Ramos (cell line): ENCODE data around the gene MEF2C.
"Not testable (repeated sequence)": the region's sequence is repeated elsewhere in the genome, so short reads cannot be mapped to it uniquely, and the experiment has no call there.

Experiments
- in situ Hi-C: fragments of 300-500 bp; cut with MboI; formaldehyde crosslinking; loops from one replicate; pipeline ENCODE4 v1.14.3; 2022; ENCODE audit warnings: low sequenced_read_pairs; ENCODE audit not compliant: unreplicated experiment

Gene MEF2C

DNA sequence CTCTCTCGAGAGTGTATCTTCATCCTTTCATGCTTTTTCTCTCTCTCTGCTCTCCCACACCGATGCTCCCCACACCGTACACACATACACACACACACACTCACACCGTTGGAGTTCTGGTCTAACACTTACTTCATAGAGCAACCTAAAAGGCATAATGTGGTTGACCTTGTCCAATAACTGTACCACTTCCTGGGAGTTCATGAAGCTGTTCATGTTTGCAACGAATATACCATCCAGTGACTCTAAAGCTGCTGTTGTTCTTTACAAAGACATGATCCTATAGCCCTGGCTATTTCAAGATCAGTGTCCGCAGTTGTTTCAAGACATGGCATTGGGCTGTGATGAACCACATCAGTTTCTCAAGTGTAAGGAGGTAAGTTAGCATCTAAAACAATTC, 10.0 kb downstream of the MEF2C start:
- in situ Hi-C loops, result no loop called here

GRCh38 chr5:88870285-88870684, 12.7 kb downstream of the MEF2C start:
- in situ Hi-C loops, result no loop called here

GRCh38 chr5:88868468-88869068, 14.4 kb downstream of the MEF2C start:
- in situ Hi-C loops, result no loop called here

GRCh38 chr5:88867638-88868037, 15.3 kb downstream of the MEF2C start:
- in situ Hi-C loops, result no loop called here

DNA sequence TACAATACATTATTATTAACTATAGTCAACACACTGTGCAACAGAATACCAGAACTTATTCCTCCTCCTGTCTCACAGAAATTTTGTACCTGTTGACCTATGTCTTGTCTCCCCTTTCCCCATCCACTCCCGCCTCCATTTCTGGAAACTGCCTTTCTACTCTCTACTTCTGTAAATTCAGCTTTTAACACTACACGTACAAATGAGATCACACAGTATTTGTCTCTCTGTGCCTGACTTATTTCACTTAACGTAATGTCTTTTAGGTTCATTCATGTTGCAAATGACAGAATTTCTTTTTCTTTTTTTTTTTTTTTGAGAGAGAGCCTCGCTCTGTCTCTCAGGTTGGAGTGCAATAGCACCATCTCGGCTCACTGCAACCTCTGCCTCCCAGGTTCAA, 19.5 kb downstream of the MEF2C start:
- in situ Hi-C loops, result no loop called here

DNA sequence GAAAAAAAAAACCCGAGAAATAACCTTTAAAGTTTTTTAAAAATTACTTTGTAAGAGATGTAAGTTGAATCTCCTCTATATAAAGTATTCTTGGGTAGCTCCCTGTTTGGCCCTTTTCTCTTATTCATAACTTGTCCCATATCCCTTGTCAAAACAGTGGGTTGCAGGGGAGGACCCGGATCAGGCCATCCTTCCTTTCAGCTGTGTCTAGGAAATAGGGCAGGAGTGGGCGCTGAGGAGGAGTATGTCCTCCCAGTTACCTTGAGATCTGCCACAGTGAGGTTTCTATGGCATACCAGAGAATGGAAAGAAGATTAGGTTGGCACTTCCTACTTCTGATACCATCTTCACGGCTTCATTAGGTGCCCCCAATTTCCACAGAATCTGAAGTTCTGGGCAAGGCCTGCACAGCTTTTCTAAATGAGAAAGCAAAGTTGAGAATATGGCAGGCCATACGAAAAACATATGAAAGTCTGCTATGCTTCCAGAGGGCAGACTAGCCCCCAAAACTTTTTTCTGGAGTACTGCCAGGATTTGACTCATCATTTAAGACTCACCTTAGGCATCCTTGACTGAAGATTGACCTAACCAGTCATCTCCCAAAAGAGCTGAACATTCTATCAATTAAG, 20.3 kb downstream of the MEF2C start:
- in situ Hi-C loops, result no loop called here

DNA sequence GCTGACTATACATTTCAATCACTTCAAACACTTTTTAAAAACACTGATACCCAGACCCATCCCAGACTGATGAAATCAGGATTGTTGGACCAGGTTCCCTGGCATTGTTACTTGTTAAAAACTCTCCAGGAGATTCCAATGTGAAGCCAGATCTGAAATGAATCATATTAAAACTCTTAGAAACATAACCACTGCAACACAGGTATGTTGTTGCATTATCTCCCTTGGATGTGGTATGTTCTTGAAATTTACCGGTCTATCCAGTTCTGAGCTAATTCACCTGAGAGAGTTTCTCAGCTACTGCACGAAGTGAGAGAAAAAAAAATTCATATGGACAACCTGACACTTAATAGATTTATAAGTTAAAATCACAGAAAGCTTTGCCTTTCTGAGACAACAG, 21.8 kb downstream of the MEF2C start:
- in situ Hi-C loops, result no loop called here

DNA sequence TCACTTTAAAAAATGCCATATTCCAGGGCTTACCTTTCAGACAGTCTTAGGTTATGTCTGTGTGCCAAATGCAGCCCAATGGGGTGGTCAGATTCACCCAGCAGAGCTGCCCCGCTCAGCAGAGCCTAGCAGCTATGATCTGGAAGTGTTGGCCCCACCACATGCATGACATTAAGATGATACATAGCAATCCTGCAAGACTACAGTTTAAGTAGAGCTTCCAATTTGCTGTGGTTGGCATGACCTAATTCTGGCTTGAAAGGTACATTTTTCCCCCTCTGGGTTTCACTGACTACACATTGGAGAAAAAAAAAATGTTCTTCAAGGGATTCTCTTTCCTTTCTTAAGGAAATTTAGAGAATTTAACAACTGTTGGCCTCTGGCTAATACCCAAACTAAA, 22.5 kb downstream of the MEF2C start:
- in situ Hi-C loops, result no loop called here

DNA sequence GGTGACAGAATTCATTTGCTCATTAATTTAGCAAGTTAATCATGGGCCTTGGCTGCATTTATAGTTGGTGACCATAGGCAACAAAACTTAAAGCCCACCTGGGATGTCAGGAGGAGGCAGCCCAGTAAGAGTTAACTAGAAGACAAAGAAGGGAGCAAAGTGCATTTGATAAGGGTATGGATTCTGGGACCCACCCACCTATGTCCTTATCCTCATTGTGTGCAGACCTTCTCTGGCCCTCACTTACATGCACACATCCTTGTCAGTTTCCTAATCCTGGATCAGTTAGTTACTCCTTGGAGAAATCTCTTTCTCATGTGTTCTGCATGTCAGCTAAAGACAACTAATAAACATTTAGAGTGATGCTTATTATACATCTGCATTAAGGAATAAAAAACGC, 24.6 kb downstream of the MEF2C start:
- in situ Hi-C loops, result no loop called here

GRCh38 chr5:88856381-88856780, 26.6 kb downstream of the MEF2C start:
- in situ Hi-C loops, result not testable (repeated sequence)

- in situ Hi-C loops, result no loop called here
Measured at GRCh38 chr5:88854769-88855168, 28.2 kb downstream of the MEF2C start.

GRCh38 chr5:88847420-88847819, 35.6 kb downstream of the MEF2C start:
- in situ Hi-C loops, result no loop called here

GRCh38 chr5:88846434-88846833, 36.5 kb downstream of the MEF2C start:
- in situ Hi-C loops, result no loop called here

DNA sequence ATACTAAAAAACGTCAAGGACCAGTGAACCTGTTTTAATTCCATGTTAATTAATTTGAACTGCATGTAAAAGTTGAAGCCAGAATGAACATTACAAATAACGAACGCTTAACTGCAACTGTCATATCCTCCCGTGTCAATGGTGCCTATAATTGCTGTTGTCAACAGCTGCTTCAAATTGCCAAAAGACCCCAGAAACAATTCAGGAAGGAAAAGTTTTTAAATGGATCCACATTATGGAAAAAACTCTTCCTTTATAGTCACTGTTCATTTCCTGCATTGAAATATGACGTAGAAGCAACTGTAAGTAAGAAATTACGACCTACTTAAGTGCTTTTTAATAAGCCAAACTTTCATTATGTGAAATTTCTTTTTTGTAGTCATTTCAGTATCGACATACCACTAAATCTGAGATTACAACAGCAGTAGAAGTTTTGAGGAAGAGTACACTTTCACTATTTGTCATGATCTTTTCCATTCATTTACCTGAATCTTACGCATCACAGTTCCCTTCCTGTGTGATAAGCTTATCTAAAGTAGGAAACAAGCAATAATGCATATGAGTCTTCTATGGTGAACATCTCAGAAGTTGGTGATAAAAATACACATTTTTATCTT, 37.8 kb downstream of the MEF2C start:
- in situ Hi-C loops, result no loop called here

DNA sequence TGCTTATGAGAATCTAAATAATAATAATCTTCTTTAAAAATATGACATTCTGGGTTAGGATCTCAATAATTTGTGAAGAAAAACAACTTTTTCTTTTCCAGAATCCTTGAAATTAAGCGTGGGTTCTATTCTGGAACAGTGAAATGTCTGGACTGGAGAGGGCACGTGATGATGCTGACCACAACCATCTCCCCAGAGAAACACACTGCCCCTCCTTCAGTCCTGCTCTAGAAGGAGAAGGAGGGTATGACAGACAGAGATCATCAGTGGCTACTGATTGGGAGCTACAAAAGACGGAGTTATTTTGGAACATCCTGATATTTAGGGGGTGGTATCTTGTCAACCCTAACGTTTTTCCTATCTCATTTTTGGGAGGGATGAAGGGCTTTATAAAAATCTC, 40.2 kb downstream of the MEF2C start:
- in situ Hi-C loops, result no loop called here

DNA sequence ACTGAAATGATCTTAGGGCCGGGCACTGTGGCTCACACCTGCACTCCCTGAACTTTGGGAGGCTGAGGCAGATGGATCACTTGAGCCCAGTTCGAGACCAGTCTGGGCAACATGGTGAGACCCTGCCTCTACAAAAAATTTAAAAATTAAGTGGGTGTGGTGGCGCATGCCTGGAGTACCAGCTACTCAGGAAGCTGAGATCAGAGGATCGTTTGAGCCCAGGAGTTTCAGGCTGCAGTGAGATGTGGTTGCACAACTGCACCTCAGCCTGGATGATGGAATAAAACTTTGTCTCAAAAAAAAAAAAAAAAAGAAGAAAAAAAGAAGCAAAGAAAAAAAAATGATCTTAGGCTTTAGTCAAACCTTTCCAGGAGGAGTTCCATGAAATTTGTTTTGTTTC, 41.8 kb downstream of the MEF2C start:
- in situ Hi-C loops, result no loop called here

DNA sequence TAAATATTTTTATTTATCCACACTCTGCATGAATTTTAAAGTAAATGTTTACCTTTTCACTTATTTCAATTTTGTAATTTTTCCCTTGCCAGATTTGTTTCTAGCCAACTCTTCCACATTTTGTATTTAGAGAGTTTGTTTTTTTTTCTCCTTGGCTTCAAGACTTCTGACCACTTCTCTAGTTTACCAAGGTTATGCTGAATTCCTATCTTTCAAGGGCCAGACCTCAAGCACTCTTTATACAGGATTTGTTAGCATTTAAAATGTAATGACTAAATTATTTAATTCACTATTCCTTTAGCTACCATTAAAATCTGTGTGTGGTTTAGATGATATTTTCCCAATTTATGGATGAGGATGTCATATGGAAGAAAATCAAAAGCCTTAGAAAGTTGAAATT, 42.5 kb downstream of the MEF2C start:
- in situ Hi-C loops, result no loop called here

DNA sequence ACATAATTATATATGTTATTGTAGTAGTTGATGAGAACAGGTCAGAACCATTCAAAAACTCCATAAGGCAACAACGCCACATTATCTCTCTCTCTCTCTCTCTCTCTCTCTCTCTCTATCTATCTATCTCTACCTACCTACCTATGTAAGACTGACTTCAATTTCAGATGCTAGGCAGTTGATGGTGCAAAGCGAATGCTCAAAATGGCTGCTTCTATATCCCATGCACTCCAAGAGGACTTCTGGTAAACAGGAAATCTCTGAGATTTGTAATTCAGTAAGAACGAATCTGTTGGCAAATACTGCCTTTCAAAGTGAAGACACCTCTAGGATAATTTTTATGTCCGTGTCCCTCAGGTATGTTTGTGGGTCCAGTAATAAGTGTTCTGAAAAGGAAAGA, 43.7 kb downstream of the MEF2C start:
- in situ Hi-C loops, result no loop called here

- in situ Hi-C loops, result no loop called here
Measured at GRCh38 chr5:88838500-88838899, 44.5 kb downstream of the MEF2C start.

GRCh38 chr5:88837817-88838216, 45.2 kb downstream of the MEF2C start:
- in situ Hi-C loops, result no loop called here

GRCh38 chr5:88837222-88837621, 45.8 kb downstream of the MEF2C start:
- in situ Hi-C loops, result no loop called here
